ENCODE data around the gene PPP2R1B.
"Not testable (repeated sequence)": the region's sequence is repeated elsewhere in the genome, so short reads cannot be mapped to it uniquely, and the experiment has no call there.

PPP2R1B gene

DNA sequence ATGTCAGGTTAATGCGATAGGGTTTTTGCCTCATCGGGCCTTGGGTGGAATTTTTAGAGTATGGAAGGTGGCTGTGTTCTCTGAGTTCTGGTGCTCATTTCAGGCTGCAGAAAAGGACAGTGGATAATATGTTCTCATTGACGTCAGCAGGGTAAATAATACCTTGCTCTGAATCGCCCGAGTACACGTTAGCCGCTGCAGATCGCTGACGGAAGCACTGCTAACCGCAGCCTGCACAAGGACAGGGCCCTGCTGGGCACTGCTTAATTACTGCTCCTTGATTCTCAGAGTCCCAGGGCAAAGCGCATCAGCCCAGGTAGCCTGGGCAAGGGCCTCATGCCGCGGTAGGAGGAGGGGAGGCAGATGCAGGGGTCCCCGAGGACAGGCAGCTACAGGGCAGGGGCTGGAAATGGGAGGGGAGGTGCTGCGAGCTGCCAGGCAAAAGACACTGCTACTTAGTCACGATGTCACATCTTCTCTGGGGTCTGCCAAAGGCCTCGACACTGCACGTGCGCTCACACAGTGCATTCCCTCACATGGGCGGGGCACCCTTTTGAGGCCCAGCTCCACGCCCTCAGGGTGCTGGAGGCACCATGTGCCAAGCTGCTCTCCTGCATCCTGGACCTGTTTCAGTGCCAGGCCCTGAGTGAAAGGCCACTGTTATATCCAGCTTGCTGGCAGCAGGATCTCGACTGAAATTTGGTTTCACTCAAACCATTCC lies 35.2 kb downstream of the PPP2R1B start:
- Mint-ChIP-seq H3K27me3 (ENCODE audit: low read depth) (no peaks in the 10 kb centered on the region), H3K9me3 (no peaks in the 10 kb centered on the region), H3K27ac (no peak overlapping the region), H3K36me3 (ENCODE audit: low read depth) (no peaks in the 10 kb centered on the region), H3K4me1 (ENCODE audit: low read depth) (no peaks in the 10 kb centered on the region), H3K4me3 (no peak overlapping the region)

DNA sequence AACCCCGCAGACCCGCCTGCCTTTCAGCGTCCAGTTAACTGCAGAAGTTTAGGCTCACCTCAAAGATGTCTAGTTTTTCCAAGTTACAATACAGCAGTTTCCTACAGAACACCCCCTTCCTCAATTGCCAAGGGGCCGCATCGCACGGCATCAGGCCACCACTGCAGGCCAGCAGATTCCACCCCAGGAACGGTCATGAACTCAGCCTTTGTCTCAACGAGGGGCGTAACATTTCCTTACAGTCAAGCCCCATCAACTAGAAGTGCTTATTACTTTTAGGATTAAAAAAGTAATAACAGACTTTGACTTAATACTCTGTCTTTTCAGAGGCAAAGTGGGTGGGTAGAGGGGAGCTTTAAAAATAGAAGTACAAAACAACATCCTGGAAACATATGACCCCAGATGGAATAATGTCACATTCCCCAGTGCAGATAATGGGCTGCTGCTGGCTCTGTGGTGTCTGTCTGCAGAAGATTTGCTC lies 36.3 kb downstream of the PPP2R1B start:
- Mint-ChIP-seq H3K27me3 (ENCODE audit: low read depth) (no peaks in the 10 kb centered on the region), H3K36me3 (ENCODE audit: low read depth) (no peaks in the 10 kb centered on the region), H3K9me3 (no peaks in the 10 kb centered on the region), H3K4me1 (ENCODE audit: low read depth) (no peaks in the 10 kb centered on the region), H3K27ac (no peak overlapping the region), H3K4me3 (no peak overlapping the region)

DNA sequence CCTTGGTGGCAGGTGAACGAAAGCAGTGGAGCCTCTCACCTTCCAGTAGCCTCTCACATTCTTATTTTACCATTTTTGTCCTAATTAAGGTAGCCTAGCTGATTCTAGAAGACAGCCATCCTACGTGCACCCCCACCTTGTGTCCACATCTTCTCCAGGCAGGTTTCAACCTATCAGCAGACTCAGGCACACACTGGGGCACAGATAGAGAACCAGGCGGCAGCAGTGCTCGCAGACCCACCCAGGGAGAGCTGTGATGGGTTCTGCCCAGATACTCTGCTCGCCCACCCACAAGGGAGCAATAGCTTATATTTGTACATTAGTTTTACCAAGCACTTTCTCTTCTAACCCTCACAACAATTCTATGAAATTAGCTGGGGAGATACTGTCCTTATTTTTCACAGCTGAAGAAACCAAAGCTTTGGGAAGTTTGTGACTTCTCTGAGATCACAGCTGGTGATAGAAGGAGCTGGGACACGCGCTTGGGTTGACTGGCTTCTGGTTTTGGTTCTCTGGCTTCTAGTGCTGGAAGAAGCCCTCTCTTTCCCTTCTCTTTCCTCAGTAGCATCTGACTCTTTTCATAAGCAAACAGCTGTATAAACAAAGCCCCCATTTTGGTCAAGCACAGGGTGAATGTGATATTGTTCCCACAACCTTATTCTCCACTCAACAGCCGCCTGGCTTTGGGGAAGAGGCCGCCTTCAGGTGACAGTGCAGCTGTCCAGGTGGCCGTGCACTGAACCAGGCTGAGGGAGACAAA lies 36.9 kb downstream of the PPP2R1B start:
- no peaks in the 10 kb centered on the region for H3K9me3 Mint-ChIP-seq
- no peaks in the 10 kb centered on the region for H3K27me3 Mint-ChIP-seq (ENCODE audit: low read depth)
- no peaks in the 10 kb centered on the region for H3K36me3 Mint-ChIP-seq (ENCODE audit: low read depth)
- H3K4me3 Mint-ChIP-seq, result no peak overlapping the region
- H3K4me1 Mint-ChIP-seq (ENCODE audit: low read depth), result no peaks in the 10 kb centered on the region
- H3K27ac Mint-ChIP-seq, result no peak overlapping the region

DNA sequence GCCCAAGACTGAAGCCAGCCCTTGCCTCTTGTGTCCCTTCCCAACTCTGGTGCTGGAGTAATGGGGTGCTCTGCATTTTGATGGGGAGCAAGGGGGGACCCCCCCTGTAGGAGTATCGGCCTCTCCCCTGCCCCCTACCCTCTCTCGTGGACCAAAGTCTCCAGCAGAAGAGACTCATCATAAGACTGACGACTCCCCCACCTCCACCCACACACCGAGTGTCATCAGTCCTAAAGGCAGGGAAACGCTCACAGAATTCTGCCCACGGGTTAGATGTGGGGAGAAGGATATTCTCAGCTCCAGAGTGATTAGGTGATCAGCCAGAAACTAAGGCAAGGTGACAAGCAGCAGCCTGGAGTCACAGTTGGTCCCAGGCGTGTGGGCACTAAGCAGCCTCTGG lies 38.8 kb downstream of the PPP2R1B start:
- no peaks in the 10 kb centered on the region for H3K4me1 Mint-ChIP-seq (ENCODE audit: low read depth)

DNA sequence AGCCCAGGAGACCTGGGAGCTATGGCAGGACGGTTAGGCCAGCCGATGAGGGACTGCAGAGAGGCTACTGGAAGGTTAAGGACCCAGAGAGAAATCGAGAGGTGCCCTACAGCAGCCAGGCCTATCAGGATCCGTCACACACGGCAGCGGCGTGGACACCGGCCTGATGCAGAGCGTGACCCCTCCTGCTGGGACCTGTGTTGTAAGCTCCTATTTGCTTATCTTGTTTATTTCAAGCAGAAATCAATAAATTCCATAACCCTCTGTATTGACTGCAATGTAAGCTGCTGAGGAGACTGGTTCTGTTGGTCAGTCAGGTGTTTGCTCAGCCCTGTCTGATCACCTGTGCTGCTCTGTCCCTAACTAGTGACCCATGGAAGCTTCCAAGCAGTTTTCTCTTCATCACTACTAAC lies 39.9 kb downstream of the PPP2R1B start:
- H3K4me3 Mint-ChIP-seq, result no peak overlapping the region
- no peaks in the 10 kb centered on the region for H3K9me3 Mint-ChIP-seq
- no peak overlapping the region for H3K27ac Mint-ChIP-seq
- peaks cover 8% of the 10 kb centered on the region for H3K36me3 Mint-ChIP-seq (ENCODE audit: low read depth)
- no peaks in the 10 kb centered on the region for H3K4me1 Mint-ChIP-seq (ENCODE audit: low read depth)
- no peaks in the 10 kb centered on the region for H3K27me3 Mint-ChIP-seq (ENCODE audit: low read depth)

More for the DNA sequence above, 38.8 kb downstream of the PPP2R1B start:
- H3K4me3 Mint-ChIP-seq, result no peak overlapping the region
- peaks cover 5% of the 10 kb centered on the region for H3K36me3 Mint-ChIP-seq (ENCODE audit: low read depth)
- no peaks in the 10 kb centered on the region for H3K9me3 Mint-ChIP-seq
- no peak overlapping the region for H3K27ac Mint-ChIP-seq
- H3K27me3 Mint-ChIP-seq (ENCODE audit: low read depth), result no peaks in the 10 kb centered on the region

DNA sequence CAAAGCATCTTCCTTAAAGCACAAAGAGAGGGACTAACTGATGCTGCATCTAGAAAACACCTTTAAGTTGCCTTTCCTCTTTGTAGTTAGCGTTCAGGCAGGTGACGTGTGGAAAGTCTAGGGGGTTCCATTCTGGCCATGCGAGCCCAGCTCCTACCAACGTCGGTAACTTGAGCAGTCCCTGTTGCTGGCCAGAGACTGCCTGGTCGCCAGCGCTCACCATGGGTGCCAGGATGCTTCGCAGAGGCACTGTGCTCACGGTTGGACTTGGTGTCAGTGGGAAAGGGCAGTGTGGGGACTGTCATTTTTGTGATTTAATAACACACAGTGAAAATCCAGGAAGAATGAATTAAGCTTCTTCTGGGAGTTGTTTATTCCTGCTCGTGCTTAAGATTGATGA lies 40.6 kb downstream of the PPP2R1B start:
- H3K27ac Mint-ChIP-seq, result no peak overlapping the region
- no peaks in the 10 kb centered on the region for H3K27me3 Mint-ChIP-seq (ENCODE audit: low read depth)
- peaks cover 11% of the 10 kb centered on the region for H3K36me3 Mint-ChIP-seq (ENCODE audit: low read depth)
- H3K4me1 Mint-ChIP-seq (ENCODE audit: low read depth), result no peaks in the 10 kb centered on the region
- H3K4me3 Mint-ChIP-seq, result no peak overlapping the region
- no peaks in the 10 kb centered on the region for H3K9me3 Mint-ChIP-seq

DNA sequence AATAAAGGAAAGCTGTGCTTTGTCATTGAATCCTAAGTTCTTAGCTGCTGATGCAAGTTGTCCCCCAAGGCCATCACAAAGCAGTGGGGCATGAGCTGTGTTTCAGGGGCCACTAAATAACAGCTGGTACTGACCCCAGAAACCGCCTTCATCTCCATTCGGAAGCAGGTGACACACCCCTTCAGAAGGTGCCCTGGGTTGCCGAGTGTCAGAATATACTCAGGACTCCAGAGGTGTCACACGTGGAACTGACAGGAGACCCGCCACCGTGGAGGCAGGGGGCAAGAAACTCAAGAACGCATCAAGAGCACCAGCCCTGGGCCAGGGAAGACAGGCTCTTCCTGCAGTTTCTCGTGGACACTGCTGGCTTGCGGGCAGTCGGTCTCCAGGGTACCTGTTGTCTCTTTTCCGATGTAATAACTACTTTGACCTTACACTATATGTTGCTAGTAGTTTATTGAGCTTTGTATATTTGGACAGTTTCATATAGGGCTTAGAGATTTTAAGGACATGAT lies 41.5 kb downstream of the PPP2R1B start:
- Mint-ChIP-seq H3K4me3 (no peak overlapping the region), H3K36me3 (ENCODE audit: low read depth) (peaks cover 12% of the 10 kb centered on the region), H3K27me3 (ENCODE audit: low read depth) (no peaks in the 10 kb centered on the region), H3K9me3 (no peaks in the 10 kb centered on the region), H3K27ac (no peak overlapping the region), H3K4me1 (ENCODE audit: low read depth) (no peaks in the 10 kb centered on the region)

DNA sequence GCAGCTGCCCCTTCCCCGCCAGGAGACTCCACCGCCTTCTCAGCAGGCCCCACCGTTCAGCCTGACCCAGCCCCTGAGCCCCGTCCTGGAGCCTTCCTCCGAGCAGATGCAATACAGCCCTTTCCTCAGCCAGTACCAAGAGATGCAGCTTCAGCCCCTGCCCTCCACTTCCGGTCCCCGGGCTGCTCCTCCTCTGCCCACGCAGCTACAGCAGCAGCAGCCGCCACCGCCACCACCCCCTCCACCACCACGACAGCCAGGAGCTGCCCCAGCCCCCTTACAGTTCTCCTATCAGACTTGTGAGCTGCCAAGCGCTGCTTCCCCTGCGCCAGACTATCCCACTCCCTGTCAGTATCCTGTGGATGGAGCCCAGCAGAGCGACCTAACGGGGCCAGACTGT lies 42.6 kb downstream of the PPP2R1B start:
- H3K36me3 Mint-ChIP-seq (ENCODE audit: low read depth), result peaks cover 14% of the 10 kb centered on the region
- H3K9me3 Mint-ChIP-seq, result no peaks in the 10 kb centered on the region
- no peak overlapping the region for H3K4me3 Mint-ChIP-seq
- no peak overlapping the region for H3K27ac Mint-ChIP-seq
- no peaks in the 10 kb centered on the region for H3K4me1 Mint-ChIP-seq (ENCODE audit: low read depth)
- H3K27me3 Mint-ChIP-seq (ENCODE audit: low read depth), result no peaks in the 10 kb centered on the region

DNA sequence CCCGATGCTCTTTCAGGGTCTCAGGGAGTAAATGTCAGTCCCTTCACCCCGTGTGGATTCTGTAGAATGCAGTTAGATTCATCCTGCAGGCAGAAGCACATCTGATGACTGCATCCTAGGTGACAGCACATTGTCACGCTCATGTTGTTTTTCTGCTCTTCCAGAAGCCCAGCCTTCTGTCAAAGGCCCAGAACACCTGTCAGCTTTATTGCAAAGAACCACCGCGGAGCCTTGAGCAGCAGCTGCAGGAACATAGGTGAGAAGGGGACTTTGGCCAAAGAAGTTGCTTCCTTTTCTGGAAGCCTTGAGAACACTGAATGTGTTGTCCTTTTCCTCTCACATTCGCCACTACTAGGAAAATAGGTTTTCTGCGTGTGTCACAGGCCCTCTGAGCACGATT lies 43.7 kb downstream of the PPP2R1B start:
- no peak overlapping the region for H3K27ac Mint-ChIP-seq
- H3K36me3 Mint-ChIP-seq (ENCODE audit: low read depth), result peaks cover 14% of the 10 kb centered on the region

DNA sequence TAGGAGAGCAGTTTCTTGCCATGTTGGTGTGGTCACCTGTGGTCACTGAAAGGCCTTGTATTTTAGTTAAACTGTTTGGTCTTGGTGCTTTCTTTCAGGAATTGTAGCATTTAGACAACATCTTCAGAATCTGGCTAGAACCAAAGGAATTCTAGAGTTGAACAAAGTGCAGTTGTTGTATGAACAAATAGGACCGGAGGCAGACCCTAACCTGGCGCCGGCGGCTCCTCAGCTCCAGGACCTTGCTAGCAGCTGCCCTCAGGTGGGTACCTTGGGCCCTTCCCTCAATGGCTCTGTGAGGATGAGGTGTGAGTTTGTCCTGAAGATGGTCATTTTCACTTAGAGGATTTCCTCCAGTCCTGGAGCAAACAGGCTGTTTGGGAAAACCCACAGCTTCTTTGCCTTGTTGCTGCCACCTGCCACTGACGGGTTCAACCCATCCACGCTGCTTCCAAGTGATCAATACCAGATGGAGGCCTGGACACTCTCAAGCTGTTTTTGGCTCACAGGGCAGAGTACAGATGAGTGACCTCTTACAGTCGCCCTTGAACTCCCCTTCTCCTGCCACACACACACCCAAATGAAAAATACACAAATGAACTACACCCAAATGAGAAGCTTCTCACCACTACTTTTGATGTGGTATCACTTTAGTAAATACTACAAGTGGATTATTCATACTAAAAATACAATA lies 45.2 kb downstream of the PPP2R1B start:
- Mint-ChIP-seq H3K9me3 (no peaks in the 10 kb centered on the region), H3K4me1 (ENCODE audit: low read depth) (peaks cover 2% of the 10 kb centered on the region), H3K36me3 (ENCODE audit: low read depth) (peaks cover 14% of the 10 kb centered on the region), H3K27me3 (ENCODE audit: low read depth) (no peaks in the 10 kb centered on the region), H3K27ac (no peak overlapping the region), H3K4me3 (no peak overlapping the region)

More for the DNA sequence above, 43.7 kb downstream of the PPP2R1B start:
- no peaks in the 10 kb centered on the region for H3K9me3 Mint-ChIP-seq
- H3K4me3 Mint-ChIP-seq, result no peak overlapping the region
- peaks cover 2% of the 10 kb centered on the region for H3K4me1 Mint-ChIP-seq (ENCODE audit: low read depth)
- no peaks in the 10 kb centered on the region for H3K27me3 Mint-ChIP-seq (ENCODE audit: low read depth)

DNA sequence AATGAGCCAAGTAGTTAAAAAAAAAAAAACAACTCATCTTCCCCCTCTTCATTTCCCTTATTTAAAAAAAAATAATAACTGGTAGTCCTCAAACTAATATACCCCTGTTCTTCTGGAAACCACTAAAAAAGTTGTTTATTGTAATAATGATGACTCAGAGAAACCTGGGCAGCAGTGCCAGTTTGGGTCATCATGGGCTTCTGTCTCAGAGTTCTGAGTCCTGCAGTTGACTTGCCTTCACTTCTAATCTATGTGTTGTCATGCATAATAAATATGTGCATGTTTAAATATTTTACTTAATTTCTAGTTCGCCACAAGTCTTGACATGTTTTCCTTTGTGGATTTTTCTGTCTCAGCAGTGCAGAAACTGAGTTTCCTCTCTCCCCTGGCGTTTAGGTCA lies 46.8 kb downstream of the PPP2R1B start:
- H3K27ac Mint-ChIP-seq, result peak overlapping the region; percentile 36
- no peak overlapping the region for H3K4me3 Mint-ChIP-seq
- H3K27me3 Mint-ChIP-seq (ENCODE audit: low read depth), result no peaks in the 10 kb centered on the region
- no peaks in the 10 kb centered on the region for H3K9me3 Mint-ChIP-seq
- H3K4me1 Mint-ChIP-seq (ENCODE audit: low read depth), result peaks cover 2% of the 10 kb centered on the region
- peaks cover 14% of the 10 kb centered on the region for H3K36me3 Mint-ChIP-seq (ENCODE audit: low read depth)

DNA sequence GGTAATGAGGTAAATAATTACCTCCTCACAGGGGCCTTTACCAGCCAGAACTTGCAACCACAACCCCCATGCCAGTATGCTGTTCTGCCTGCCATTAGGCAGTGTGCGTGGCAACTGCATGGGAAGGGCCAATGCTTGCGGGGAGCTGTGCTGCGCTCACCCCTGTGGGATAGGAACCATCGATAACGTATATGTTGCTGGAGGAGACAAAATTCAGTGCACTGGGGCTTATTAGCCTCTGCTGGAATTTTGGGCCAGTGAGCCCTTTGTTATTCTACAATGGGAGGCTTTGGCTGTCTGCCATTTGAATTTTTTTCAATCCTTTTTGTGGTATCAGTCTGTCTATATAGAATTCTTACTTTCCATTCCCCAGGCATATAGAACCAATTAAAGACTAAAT lies 47.3 kb downstream of the PPP2R1B start:
- Mint-ChIP-seq H3K4me3 (no peak overlapping the region), H3K36me3 (ENCODE audit: low read depth) (peaks cover 14% of the 10 kb centered on the region), H3K9me3 (no peaks in the 10 kb centered on the region), H3K27me3 (ENCODE audit: low read depth) (no peaks in the 10 kb centered on the region), H3K4me1 (ENCODE audit: low read depth) (peaks cover 2% of the 10 kb centered on the region), H3K27ac (no peak overlapping the region)

DNA sequence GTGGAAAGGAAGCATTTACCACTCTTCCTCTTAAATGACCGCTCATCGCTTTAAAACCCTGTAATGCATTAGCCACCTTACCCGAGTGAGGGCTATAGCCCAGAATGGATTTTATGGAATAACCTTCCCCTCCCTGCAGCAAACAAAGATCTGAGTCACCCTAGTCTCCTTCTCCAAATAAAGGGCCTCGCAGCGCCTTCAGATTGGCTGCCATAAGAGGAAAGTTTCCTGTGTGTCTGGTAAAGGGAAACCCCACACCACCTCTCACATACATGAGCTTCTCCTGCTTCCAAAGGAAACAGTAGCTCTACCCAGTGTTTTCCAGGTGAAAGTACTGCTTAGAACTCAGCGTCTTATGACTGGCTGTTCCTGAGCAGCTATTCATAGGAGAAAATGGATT lies 47.8 kb downstream of the PPP2R1B start:
- peaks cover 2% of the 10 kb centered on the region for H3K4me1 Mint-ChIP-seq (ENCODE audit: low read depth)
- no peak overlapping the region for H3K27ac Mint-ChIP-seq
- H3K27me3 Mint-ChIP-seq (ENCODE audit: low read depth), result no peaks in the 10 kb centered on the region
- H3K4me3 Mint-ChIP-seq, result no peak overlapping the region
- no peaks in the 10 kb centered on the region for H3K9me3 Mint-ChIP-seq
- H3K36me3 Mint-ChIP-seq (ENCODE audit: low read depth), result peaks cover 14% of the 10 kb centered on the region

DNA sequence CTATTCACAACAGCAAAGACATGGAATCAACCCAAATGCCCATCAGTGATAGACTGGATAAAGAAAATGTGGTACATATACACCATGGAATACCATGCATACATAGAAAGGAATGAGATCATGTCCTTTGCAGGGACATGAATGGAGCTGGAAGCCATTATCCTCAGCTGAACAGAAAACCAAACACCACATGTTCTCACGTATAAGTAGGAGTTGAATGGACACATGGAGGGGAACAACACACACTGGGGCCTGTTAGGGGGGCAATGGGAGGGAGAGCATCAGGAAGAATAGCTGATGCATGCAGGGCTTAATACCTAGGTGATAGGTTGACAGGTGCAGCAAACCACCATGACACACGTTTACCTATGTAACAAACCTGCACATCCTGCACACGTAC lies 48.5 kb downstream of the PPP2R1B start:
- H3K27ac Mint-ChIP-seq; H3K4me1 Mint-ChIP-seq (ENCODE audit: low read depth); H3K4me3 Mint-ChIP-seq; H3K27me3 Mint-ChIP-seq (ENCODE audit: low read depth); H3K9me3 Mint-ChIP-seq; H3K36me3 Mint-ChIP-seq (ENCODE audit: low read depth): not testable (repeated sequence)
